Measurements from ENCODE around the gene RAPGEF4. TPM values are rescaled to one million over a fixed set of nuclear protein-coding genes. Genes with fewer than 3 reads are reported as not detected.

The RAPGEF4 gene
- total RNA-seq, 4 donors from 2014 or later, result 2.5 to 7.9 (median 4.6) TPM

DNA sequence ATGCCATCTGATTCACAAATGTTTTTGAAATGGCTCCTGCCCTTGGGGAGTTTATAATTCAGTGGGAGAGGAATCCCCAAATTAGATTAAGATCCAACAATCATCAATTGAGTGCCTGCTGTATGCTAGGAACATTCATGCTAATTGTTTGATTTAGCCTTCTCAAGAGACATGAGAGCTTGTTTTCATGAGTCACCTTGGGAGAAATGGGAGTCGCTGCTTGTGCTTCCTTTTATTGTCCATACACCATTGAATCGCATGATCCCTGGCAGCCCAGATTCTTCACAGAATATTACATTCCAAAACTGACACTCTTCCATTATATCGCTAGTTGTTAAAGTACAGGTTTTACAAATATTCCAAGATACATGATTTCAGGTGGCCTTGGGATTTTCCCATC is 234.0 kb downstream of the RAPGEF4 start:
- H3K36me3 ChIP-seq, result no peaks in the 10 kb centered on the region
- TF ChIP-seq POLR2A (IDR thresholded peaks at IDR 0.05) (no peak), POLR2AphosphoS5 (IDR thresholded peaks at IDR 0.05) (no peak), EP300 (IDR thresholded peaks at IDR 0.05) (no peak)
- TF ChIP-seq, protein P1, sequence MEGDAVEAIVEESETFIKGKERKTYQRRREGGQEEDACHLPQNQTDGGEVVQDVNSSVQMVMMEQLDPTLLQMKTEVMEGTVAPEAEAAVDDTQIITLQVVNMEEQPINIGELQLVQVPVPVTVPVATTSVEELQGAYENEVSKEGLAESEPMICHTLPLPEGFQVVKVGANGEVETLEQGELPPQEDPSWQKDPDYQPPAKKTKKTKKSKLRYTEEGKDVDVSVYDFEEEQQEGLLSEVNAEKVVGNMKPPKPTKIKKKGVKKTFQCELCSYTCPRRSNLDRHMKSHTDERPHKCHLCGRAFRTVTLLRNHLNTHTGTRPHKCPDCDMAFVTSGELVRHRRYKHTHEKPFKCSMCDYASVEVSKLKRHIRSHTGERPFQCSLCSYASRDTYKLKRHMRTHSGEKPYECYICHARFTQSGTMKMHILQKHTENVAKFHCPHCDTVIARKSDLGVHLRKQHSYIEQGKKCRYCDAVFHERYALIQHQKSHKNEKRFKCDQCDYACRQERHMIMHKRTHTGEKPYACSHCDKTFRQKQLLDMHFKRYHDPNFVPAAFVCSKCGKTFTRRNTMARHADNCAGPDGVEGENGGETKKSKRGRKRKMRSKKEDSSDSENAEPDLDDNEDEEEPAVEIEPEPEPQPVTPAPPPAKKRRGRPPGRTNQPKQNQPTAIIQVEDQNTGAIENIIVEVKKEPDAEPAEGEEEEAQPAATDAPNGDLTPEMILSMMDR (IDR thresholded peaks at IDR 0.05), result no peak
- H3K4me3 ChIP-seq, result no peak overlapping the region
- H3K27ac ChIP-seq, result no peak overlapping the region
- no peaks in the 10 kb centered on the region for H3K9me3 ChIP-seq
- 87 to 92% methylated on average over 3 of the region's 3 CpGs for WGBS, 2 donors (ENCODE audit: low coverage in 1 of 2)
- no peaks in the 10 kb centered on the region for H3K27me3 ChIP-seq
- H3K4me1 ChIP-seq, result peaks cover 0 to 33% (median 12%) of the 10 kb centered on the region in 3 donors
- ATAC-seq, result no peak

DNA sequence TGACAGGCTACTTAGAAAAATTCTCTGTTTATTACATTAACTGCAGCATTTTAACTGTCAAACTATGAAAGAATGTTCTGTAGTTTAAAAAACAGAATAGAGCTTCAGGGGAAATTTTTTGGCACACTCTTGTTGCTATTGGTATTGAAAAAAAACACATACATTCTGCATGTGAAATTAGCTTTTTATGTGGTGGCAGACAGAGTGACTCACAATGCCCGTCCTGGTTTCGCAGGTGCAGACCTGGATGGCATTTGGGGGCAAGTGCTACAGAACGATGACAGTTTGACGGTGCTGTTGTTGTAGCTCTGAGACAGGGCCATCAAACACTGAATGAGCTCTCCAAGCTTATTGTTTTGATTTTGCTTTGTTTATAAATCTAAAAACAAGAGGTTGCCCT is 235.0 kb downstream of the RAPGEF4 start:
- WGBS, 2 donors (ENCODE audit: low coverage in 1 of 2), result 40 to 77% methylated on average over 4 of the region's 4 CpGs
- H3K27me3 ChIP-seq, result no peaks in the 10 kb centered on the region
- TF ChIP-seq EP300 (IDR thresholded peaks at IDR 0.05) (no peak), POLR2A (IDR thresholded peaks at IDR 0.05) (no peak), POLR2AphosphoS5 (IDR thresholded peaks at IDR 0.05) (no peak)
- TF ChIP-seq, protein P1 (IDR thresholded peaks at IDR 0.05), result no peak
- no peak for ATAC-seq
- peaks cover 0 to 33% (median 12%) of the 10 kb centered on the region in 3 donors for H3K4me1 ChIP-seq
- no peaks in the 10 kb centered on the region for H3K9me3 ChIP-seq
- no peak overlapping the region for H3K27ac ChIP-seq
- no peak overlapping the region for H3K4me3 ChIP-seq
- no peaks in the 10 kb centered on the region for H3K36me3 ChIP-seq

DNA sequence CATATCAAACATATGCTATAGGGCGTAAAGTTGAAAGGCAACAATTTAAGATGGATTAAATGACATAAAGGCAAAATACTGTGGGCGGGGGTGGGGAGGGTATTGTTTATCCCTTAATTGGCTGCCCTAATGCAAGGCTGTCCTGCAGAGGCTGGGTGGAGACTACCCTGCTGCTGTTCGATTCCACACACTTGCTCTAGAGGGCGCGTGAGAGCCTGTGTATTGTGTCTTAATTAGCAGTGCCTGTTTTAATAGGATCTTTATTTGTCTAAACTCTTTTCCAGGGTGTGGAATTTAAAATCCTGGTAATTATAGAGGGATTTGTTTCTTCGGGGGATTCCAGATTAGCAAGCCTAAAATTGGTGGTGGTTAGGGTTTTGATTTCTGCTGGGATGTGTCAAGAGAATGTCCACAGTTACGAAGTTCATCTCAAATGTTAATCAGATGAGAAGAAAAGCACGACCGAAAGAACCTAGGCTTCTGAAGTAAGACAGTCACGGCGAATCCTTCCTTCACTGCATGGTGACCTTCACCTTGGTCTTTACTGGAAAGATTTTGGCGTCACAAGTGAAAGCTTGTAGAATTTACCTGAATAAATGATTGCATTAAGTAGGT is 236.5 kb downstream of the RAPGEF4 start:
- no peak overlapping the region for H3K4me3 ChIP-seq
- ATAC-seq, result no peak
- peaks cover 0 to 35% (median 8%) of the 10 kb centered on the region in 3 donors for H3K4me1 ChIP-seq
- H3K9me3 ChIP-seq, result no peaks in the 10 kb centered on the region
- no peak for TF ChIP-seq EP300 (IDR thresholded peaks at IDR 0.05)
- TF ChIP-seq, protein P1 (IDR thresholded peaks at IDR 0.05), result peak in 3 of 4 experiments; percentile 23 to 65 (median 31)
- TF ChIP-seq POLR2AphosphoS5 (IDR thresholded peaks at IDR 0.05), result no peak
- TF ChIP-seq POLR2A (IDR thresholded peaks at IDR 0.05), result no peak
- no peak overlapping the region for H3K27ac ChIP-seq
- H3K27me3 ChIP-seq, result no peaks in the 10 kb centered on the region
- H3K36me3 ChIP-seq, result no peaks in the 10 kb centered on the region
- WGBS, 2 donors (ENCODE audit: low coverage in 1 of 2), result 66 to 83% methylated on average over 8 to 12 of the region's 12 CpGs

DNA sequence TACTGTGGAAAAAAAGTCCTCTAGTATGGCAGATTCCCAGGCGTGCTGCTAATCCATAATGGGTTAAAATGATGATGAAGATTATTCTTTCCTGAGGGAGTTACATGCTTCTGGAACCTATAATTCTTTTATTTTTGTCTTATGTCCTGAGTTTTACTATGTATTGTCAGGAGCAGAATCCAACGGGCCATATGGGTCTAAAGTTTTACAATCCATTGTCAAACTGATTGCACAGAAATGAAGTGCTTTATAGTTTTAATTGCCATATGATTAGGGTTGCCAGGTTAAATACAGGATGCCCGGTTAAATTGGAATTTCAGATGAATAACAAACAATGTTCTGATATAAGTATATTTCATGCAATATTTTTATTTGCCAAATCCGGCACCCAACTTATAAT is 239.1 kb downstream of the RAPGEF4 start:
- H3K4me1 ChIP-seq, result peaks cover 0 to 30% (median 0%) of the 10 kb centered on the region in 3 donors
- no peak for ATAC-seq
- no peaks in the 10 kb centered on the region for H3K36me3 ChIP-seq
- H3K4me3 ChIP-seq, result no peak overlapping the region
- WGBS, 2 donors (ENCODE audit: low coverage in 1 of 2), result 87 to 96% methylated on average over 4 of the region's 4 CpGs
- H3K9me3 ChIP-seq, result no peaks in the 10 kb centered on the region
- H3K27ac ChIP-seq, result no peak overlapping the region
- TF ChIP-seq, protein P1 (IDR thresholded peaks at IDR 0.05), result no peak
- TF ChIP-seq EP300 (IDR thresholded peaks at IDR 0.05) (no peak), POLR2A (IDR thresholded peaks at IDR 0.05) (no peak), POLR2AphosphoS5 (IDR thresholded peaks at IDR 0.05) (no peak)
- no peaks in the 10 kb centered on the region for H3K27me3 ChIP-seq

DNA sequence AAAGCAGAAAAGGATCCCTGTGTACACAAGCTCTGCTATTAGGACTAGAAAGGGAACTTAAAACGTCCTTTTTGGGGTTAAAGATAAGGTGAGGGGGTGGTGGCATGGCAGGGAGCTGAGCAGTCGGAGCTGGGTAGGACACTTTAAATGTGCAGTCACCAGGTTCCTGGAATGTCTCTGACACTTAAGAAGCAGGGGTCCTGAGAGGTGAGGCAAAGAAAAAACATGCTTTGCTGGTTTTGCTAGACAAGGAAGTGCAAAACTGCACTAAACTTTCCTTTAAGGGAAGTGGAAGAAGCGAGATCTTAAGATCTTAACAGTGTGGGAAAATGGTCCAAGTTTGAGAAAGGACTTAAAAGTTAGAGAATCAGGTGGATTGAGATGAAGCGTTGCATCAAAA is 240.5 kb downstream of the RAPGEF4 start:
- TF ChIP-seq POLR2AphosphoS5 (IDR thresholded peaks at IDR 0.05) (no peak), POLR2A (IDR thresholded peaks at IDR 0.05) (no peak), EP300 (IDR thresholded peaks at IDR 0.05) (no peak)
- TF ChIP-seq, protein P1 (IDR thresholded peaks at IDR 0.05), result no peak
- no peak overlapping the region for H3K27ac ChIP-seq
- H3K27me3 ChIP-seq, result no peaks in the 10 kb centered on the region
- no peak overlapping the region for H3K4me3 ChIP-seq
- no peaks in the 10 kb centered on the region for H3K36me3 ChIP-seq
- 67 to 68% methylated on average over 2 to 4 of the region's 4 CpGs for WGBS, 2 donors (ENCODE audit: low coverage in 1 of 2)
- H3K9me3 ChIP-seq, result no peaks in the 10 kb centered on the region
- ATAC-seq, result no peak
- peaks cover 0 to 19% (median 0%) of the 10 kb centered on the region in 3 donors for H3K4me1 ChIP-seq

All from gastroesophageal sphincter (tissue), 4 donors.